Amniotic epithelial cell (primary cell): ENCODE results near the gene EFNA3.

Experiments
- DNase-seq: peaks from one replicate; pipeline ENCODE4 v3.0.0-alpha.2; 2010; ENCODE audit warnings: low read depth

The EFNA3 gene

DNA sequence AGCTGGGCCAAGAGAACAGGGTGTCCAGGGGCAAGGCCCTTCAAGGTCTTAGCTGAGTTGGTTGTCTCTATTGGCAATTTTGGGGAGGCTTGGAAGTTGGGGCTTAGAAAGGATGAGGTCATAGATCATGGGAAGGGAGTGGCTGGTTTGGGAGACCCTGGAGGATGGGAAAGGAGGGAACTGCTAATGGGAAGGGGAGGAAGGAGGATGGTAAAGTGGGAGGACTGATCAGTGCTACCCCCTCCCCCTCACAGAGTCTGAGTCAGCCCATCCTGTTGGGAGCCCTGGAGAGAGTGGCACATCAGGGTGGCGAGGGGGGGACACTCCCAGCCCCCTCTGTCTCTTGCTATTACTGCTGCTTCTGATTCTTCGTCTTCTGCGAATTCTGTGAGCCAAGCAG is 10.0 kb upstream of the EFNA3 start:
- no peak for DNase-seq

DNA sequence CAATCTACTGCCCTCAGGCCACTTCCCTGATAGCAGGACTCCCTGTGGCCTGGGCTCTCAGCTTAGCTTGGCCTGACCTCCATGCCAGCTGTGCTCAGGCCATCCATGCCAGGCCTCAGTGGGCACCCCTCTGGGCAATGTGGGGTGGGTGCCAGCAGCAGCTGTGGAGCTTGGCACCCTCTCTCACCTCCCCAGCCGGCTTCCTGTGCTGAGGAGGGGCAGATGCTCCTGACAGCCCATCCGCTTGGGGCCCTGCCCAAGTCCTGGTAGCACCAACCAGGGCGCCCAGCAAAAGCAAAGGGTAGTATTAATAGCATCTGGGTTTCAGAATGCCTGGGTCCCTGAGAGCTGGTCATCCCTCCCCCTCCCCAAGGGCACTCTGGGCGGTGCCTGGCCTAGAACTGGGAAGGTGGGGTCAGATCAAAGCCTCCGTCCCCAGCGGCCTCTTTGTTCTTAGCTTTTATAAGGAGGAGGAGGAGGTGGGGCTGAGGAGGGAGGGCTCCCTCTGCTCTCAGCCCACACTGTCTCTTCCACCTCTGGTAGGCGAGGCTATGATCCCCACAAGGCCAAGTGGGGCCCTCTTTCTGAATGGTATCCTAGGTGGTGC is 9.0 kb upstream of the EFNA3 start:
- DNase-seq, result no peak

DNA sequence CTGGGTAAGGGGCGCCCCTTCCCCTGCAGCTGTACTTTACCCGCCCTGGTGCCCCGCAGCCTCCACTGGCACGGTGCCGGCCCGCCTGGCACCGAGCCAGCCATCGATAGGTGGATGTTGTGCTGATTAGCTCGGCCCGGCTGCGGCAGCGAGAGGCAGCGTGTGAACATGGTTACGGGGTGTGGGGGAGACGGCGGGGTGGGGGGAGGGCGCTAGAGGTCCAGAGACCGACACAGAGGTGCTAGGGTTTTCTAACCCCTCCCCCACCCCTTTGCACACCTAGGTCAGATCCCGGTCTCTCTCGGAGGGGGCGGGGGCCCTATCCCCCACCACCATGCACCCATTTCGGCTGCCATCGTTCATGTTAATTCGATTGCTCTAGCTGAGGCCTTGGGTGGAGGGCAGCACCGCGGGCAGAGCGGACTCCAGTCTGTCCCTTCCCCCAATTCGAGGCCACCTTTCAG is 8.4 kb upstream of the EFNA3 start:
- DNase-seq, result no peak

DNA sequence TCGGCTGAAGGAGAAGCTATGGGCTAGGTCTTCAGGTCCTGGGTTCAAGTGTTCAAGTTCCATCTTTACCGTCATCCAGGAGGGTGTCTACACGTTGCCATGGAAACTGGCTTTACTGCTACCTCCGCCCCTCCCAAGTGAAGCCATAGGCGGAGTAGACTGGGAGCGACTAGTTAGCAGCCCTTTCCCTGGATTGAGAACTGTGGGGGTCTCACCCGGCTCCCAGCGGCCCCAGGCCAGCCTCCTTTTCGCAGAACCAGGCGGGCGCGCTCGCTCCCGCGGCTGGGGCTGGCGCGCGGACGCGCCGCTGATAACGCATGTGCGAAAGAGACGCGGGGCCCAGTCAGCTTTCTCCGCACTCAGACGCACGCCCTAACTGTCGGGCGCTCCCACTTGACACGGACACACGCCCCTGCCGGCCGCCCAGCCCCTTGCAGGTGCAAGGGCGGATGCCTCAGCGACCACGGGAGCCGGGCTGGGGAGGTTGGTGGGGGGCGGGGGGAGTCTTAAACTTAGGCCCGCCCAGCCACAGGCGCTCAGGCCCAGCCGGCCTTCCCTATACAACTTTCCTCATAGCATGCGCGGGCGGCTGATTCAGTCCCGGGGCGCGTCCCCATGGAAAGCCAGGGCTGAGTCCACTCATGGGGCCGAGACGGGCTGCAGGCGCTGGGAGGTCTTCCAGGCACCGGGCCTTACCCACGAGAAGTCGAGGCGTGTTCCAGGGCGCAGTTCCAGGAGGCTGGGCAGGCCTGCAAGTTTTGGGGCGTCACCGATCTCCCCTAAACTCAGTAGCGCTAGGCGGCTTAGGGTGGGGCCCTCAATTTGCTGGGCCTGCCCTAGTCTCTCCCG is 7.7 kb upstream of the EFNA3 start:
- DNase-seq, result peak; percentile 70

DNA sequence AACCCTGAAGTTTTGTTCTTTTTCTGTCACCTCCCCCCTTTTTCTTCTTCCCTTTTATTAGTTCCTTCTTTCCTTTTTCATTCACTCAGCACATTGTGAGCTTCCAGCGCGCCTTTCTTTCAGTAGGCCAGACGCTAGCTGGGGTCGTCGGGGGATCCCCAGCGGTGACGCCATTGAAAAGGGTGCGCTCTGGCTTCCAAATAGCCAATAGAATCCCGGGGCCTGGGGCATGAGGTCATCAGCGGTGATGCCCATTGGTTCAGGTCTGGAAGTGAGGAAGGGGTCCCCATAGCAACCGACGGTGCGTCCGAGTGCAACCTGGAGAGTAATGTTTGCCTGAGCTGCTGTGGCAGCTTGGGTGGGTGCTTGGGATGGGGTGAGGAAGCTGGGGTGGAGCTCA is 6.9 kb upstream of the EFNA3 start:
- DNase-seq, result no peak

DNA sequence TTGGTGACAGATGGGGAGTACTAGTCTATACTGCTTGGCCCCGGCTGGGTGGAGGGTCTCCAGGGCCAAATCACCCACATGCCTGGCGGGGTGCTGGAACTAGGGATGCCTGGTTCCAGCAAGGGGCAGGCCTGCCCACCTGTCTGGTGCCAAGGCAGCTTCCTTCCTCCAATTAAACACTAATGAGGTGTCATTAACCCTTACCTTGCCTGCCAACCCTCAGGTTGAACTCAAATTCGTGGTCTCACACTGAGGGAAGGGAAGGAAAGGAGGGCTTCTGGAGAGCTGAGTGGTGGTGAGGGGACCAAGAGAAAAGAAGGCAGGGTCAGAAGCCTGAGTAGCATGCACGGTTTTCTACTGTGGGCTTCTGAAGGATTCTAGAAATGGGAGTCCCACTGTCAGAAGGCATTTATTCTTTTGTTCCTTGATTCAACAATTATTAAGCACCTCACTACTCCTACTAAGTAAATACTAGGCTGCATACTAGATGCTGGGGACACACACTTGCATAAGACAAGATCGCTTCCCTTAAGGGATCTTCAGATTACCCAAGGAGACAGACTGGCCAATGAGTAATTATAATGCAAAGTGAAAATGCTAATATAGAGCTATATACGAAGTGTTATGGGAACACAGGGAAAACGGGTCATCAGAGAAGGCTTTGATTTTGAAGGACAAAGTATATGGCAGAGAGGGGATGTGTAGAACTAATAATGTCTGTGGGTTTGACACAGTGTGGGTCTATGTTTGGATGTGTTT is 5.9 kb upstream of the EFNA3 start:
- no peak for DNase-seq

DNA sequence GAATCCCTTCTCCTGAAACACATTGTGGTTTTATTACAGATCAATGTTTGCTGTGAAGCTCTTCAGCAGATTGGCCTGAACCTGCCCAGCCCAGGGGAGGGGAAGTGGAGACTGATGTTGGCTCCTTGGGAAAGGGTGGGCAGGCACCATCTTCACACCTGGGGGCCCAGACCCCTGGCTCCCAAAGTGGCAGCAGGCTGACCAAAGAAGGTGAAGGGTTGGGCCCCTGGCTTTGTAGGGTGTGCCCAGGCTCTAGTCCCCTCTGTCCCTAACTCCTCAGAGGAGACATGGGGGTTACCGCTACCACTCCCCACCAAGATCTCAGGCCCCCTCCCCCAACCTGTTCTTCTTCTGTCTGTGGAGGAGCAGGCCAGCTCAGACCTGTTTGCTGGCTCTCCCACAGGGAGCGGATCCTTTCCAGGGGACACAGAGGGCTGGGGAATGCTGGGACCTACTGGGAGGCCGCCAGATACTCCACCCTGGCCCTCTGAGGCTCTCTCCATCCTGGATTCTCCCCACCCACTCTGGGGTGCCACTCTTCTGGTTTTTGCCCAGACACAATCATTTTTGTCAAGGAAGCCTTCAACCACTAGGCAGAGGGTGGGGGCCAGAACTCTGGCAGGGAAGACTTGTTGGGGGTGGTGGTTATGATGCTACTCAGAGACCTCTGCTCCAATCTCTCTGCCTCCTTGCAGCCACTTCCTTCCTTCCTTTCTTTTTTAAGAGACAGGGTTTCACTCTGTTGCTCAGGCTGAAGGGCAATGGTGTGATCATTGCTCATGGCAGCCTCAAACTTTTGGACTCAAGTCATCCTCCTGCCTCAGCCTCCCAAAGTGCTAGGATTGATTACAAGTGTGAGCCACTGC is 5.0 kb upstream of the EFNA3 start:
- DNase-seq, result no peak

DNA sequence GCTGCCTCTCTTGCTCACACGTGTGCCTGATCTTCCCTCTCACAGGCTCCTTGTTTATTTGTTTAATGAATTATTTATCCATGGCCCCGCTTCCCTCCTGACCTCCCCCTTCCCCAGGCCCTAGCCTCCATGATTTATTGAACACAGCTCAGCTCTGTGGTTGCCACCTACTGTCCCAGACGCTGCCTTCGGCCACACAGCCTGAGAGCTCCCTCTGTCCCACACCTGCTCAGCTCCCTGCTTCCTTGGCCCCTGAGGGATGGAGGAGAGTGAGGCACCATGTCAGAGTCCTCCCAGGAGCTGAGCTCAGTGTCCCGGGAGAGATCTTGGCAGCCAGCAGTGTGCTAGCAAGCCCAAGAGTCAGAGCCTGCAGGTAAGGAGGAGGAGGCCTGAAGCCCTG is 3.1 kb upstream of the EFNA3 start:
- no peak for DNase-seq

DNA sequence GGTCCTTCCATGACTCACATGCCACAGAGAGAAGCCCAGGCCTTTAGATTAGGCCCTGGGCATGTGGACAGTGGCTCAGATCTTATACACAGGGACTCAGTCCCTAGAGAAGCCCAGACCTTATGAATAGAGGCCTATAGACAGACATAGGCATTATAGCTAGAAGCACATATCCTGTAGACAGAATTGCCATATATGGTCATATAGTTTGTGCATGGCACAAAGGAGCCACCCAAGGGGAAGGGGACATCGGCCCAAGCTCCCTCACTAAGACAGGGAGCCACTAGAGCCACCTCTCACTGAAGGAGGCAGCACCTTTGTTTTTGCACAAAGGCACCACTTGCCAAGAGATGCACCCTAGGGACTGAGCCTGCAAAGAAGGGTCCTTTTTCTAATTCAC is 2.3 kb upstream of the EFNA3 start:
- DNase-seq, result no peak

DNA sequence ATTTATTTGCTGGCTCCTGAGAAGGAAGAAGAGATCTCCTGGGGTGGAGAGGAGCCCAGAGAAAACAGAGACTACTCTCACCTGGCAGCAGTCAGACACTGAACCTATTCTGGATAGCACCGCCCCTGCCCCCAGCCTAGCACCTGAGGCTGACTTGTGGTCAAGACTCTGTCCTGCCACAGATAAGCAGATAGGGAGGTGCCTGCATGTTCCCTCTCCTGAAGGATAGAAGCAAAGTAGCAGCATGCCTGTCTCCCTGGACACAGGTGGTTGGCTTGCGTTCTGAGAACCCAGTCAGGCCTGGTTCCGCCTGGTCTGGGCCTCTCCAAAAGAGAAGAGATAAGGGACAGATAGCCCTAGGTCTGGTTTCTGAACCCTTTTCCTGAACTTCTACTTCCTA is 1.3 kb upstream of the EFNA3 start:
- DNase-seq, result no peak

DNA sequence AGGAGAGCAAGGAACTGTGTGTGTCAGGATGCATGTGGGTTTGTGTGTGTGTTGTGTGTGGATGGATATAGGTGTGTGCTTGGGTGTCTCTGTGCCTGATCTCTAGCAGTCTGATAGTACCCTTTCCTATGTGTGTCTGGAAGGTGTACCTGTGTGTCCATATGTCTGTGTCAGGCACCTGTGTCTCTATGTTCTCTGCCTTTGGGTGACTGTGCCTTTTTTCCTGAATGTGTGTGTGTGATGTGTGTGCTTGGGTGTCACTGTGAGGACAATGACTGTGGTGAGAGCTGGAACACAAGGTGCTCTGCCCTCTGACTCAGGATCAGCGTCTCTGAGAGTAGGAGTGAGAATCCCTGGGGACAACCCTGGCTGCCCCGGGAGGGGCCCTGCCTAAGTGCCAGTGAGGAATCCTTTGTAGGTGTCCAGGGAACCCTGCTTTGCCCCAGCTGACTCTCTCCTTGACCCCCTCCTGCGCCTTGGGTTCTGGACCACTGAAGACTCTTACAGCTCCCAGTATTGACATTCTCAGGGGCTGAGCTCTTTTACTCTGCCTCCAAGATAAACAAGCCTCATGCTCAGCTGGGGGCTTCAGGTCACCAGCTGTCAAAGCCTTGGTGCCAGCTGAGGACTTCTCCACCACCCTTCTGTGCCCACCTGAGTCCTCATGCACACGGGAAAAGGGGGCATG is 735 bp upstream of the EFNA3 start:
- no peak for DNase-seq

DNA sequence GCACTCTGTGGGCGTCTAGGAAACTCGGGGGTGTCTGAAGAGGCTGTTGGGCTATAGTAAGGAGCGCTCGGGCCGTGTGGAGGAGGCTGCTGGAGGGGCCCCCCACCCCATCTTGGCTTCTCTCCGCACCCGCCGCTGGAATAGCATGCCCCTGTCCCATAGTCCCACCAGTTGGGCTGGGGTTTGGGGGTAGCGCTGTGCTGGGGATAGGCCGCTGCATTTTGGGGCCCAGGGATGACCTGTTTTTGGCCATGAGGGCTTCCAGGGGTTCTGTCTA is 511 bp downstream of the EFNA3 start:
- DNase-seq, result no peak

DNA sequence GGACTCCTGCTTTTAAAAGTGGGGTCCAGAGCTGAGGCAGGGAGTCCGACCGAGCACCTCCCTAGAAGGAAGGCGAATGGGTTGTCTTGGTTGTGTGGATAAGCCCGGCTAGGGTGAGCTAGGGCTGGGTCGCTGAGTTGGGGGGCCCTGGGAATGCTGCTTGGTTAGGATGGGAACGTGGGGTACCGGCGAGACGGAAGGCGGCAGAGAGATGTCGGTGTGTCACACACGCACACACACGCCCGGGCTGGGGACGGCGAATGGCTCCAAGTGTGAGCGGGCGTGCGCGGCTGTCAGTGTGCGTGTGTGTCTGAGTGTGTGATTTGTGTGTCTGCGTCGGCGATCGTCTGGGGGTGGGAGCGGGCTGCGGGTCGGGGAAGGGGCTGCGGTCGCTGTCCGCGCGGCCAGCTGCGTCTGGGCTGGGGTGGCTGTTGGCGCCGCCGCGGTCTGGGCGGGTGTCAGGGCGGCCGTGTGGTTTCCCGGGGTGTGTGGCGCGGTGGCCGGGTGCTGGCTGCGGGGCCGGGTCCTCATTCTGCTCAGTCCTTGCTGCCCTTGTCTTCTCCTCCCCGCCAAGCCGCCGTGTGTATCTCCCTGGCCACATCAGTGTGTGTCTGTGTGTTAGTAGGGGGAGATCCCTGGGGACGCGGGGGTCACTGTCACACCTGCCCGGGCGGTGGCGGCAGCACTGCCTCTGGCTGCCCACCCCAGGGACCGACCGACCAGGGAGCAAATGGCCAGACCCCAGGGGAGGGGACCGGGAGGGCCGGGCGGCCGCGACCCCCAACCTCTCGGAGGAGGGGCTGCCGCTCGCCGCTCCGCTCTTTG is 1.1 kb downstream of the EFNA3 start:
- DNase-seq, result no peak

DNA sequence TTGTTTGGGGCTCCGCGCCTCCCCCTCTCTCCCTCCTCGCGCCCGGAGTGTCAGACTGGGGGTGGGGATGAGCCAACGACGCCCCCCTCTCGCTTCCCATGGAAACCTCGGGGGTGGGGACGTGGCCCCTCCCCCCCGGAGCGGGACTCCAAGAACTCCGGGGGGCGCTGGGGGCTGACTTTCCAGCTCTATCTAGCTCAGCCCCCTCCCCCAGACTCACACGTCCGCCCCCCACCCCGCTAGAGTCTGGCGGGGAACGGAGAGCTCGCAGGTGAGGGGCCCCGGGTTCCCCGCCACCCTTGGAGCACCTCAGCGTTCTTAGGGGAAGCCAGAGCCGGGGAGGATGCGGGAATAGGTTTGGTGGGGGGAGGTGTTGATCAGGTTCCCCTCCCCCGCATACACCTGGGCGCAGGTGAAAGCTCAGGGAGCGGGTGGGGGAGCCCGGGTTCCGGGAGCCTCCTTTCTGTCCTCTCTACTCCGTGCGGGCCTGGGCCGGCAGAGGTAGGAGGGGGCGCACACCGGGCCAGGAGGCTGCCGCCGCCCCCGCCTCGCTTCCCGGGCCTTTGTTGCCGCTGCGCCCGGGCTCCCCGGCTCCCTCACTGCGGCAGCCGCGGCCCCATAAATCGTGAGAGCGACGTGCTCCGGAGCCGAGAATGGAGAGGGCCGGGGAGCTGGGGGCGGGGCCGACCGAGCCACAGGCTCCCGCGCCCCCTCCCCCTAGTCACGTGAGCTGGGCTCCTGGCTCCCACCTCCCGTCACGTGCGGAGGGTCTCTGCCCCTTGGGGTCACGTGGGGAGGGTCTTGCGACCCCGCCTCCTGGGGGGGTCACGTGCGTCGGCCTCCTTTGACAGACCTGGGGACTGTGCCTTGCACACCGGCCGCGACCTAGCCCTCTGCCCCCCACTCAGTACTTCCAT is 1.9 kb downstream of the EFNA3 start:
- no peak for DNase-seq

DNA sequence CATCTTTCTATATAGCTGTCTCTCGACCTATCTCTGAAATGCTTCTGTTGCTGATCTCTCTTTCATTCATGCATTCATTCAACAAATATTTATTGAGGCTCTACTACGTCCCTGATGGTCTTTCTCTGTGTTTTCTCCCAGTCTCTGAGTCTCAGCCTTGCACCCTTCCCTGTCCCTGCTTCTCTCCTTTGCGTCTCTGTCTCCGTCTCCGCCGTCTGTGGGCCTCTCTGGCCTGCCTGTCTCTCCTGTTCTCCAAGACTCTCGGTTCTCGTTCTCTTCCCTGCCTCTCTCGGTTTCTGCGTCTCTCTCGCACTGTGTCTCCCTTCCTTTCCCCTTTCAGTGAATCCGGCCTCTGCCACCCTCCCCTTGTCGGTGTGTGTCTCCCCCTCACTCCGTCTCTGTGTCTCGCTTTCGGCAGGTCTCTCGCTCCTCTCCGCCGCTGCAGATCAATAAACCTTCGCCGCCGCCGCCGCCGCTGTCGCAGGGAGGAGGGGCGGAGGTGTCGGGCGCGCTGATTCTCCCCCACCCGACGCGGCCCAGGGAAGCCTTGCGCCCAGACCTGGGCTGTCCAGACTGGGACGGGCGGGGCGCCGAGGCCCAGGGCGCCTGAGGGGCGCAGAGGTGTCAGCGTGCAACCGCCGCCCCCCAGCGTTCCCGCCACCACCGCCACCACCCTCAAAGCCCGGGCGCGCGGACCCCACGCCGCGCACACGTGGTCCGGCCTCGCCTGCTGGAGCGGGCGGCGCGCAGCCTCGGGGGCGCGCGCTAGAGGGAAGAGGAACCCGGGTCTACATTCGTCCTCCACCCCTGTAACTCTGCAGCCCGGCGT is 3.0 kb downstream of the EFNA3 start:
- no peak for DNase-seq

DNA sequence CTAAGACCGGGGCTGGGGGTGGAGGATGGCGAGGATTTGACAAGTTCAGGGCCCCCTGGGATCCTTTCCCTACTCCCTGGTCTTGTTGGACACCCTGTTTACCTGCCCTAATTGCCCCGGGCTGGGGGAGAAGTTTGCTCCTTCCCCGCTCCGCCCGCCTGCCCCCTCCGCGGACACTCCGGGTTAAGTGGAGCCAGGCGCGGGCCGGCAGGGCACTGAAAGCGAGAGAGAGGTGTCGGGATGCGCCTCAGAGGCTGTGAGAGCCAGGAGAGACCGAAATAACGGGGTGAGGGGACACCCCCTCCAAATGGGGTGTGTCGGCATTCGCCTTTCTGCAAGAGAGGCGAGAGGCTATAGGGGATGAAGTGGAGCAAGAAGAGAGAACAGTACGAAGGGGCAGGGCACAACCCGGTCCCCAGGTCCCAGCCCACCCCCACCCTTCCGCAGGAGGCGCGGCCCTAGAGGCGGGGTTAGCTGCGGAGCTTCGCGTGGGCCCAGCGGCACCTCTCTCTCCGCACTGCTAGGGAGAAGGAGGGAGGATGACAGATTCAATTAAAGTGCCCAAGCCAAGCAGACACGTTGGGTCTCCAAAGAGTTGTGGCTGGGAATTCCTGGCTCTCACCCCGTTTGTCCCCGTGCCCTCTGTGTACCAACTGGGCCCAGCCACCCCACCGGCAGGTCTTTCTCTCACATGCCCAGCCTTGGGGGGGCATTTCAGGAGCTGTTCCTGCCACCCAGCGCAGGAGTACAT is 3.8 kb downstream of the EFNA3 start:
- no peak for DNase-seq

DNA sequence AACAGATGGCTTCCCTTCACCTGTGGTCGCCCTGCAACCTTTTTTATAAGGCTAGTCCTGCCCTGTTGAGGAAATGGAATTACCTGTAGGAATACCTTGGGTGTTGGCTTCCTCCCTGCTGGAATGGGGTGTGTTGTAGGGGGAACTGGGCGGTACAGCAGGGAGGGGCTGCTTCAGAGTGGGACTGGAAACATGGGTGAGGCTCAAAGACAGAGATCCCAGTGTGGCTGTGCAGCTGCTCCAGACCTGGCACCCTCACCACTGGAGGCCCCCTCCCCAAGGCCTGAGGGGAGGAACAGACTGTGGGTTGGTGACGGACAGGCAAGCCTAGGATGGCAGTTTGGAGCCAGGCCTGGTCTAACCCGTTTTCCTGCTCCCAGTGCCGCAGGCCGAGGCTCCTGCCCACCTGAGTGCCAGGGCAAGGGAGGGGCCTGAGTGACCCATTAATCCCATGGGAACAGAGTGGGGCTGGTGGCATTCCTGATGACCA is 4.5 kb downstream of the EFNA3 start:
- DNase-seq, result no peak
